Activated T-cell treated with anti-CD3 and anti-CD28 coated beads for 4 hours (primary cell): Measurements from ENCODE around the gene LRRC47.

Source experiments
- DNase-seq: peaks from one replicate; pipeline ENCODE4 v3.0.0-alpha.2; 2020

Gene LRRC47

DNA sequence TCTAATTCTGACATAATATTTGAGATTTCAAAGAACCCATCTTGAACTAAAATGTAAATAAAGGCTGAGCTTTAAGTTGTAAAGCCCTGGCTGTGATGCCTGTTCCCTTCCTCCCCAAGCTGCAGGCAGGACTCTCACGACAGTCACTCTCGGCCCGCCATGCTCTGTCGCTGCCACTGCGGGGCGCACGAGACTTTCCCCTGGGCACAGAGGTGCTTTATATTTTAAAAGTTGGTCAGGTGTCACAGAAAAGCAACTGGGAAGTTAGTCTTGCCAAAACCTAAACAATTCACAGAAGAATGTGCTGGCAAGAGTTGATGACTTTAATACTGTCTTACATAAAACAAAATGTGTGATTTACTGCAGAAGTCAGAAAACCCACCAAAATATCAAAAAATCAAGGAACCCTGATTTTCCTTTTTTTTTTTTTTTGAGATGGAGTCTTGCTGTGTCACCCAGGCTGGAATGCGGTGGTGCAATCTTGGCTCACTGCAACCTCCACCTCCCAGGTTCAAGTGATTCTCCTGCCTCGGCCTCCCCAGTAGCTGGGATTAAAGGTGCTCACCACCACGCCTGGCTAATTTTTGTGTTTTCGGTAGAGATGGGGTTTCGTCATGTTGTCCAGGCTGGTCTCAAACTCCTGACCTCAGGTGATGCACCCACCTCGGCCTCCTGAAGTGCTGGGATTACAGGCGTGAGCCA, 10.7 kb downstream of the LRRC47 start:
- DNase-seq = no peak

DNA sequence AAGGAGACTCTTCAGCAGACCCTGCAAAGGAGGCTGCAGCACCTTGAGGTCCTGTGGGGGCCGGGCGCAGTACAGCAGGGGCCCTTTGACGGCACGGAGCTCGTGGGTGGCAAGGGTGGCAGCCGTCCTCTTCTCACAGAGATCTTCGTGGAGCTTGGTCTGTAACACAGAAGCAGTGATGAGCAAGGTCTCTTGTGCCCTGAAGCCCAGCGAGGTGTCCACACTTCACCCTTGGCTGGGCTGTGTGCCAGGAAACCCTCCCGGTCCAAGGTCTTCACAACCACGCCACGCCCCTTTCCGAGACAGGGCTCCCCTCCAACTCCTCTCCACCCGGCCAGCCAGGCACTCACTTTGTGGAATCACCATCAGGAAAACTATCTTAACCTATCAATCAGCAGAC, 11.3 kb downstream of the LRRC47 start:
- DNase-seq = no peak

DNA sequence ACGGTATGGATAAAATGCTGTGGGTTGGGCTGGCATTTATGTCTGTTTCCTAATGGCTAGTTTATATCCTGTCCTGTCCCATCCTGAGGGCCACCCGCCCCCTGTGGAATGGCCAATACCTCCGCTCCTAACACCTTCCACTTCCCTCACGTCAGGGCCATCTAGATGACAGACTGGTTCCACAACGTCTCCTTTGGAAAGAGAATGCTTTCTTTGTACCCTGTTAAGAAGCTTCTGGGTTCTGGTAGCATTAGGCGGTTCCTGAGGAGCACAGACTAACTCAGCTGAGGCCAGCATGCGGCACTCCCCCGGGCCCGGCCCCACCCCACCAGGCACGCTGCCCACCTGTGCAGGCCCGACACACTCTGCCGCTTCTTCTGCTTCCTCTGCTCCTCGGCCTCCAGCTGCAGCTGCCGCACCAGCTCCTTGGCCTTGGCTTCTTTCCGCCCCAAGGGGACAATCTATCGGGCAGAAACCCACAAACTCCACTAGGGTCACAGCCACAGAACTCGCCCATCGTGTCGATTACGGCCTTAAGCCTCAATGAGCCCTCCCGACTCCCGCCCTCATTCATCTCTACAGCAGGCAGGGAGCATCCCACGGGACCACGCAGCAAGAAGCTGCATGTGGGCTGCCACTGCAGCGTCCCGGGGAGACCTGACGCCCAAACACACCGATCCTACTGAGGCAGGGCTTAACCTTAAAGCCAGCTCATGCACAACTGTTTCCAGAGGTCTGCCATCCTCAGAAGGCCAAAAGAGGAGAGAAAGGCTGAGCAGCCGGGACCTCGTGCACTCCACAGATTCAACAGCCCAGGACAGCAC, 12.4 kb downstream of the LRRC47 start:
- no peak for DNase-seq

DNA sequence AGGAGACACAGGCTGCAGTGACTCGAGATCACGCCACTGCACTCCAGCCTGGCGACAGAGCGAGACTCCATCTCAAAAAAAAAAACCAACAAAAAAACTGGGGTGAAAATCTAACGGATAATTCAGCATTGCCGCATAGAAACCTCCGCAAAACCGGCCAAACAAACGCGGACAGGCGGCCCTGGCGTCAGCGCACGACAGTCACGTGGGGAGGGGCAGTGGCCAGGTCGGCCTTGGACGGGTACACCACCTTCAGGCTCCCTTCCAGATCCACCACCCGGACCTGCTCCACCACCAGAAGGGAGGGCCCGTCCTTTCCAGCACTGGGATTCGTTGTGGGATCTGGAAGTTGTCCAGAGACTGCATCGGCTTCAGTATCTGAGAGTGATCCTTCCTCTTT, 15.4 kb downstream of the LRRC47 start:
- no peak for DNase-seq

DNA sequence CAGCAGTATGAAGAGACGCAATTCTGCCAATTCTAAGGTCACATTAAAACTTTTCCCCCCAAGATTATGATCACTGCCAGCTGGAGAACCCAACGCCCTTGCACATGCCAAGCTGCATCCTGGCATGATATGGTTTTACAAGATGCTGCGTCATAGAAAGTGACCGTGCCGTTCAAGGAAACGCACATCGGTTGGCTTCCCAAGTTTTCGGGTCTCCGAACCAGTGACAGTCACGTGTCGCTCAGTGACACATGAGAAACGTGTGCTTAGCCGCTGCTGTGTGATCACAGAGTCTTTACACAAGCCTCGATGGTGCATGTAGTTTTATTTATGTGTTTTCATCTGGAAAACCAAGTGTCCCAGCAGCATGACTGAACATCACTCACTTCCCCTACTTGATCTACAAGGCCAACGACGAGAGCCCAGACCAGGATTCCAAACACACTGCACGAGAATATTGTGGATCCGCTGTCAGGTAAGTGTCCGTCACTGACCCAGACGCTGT, 16.3 kb downstream of the LRRC47 start:
- DNase-seq = no peak

DNA sequence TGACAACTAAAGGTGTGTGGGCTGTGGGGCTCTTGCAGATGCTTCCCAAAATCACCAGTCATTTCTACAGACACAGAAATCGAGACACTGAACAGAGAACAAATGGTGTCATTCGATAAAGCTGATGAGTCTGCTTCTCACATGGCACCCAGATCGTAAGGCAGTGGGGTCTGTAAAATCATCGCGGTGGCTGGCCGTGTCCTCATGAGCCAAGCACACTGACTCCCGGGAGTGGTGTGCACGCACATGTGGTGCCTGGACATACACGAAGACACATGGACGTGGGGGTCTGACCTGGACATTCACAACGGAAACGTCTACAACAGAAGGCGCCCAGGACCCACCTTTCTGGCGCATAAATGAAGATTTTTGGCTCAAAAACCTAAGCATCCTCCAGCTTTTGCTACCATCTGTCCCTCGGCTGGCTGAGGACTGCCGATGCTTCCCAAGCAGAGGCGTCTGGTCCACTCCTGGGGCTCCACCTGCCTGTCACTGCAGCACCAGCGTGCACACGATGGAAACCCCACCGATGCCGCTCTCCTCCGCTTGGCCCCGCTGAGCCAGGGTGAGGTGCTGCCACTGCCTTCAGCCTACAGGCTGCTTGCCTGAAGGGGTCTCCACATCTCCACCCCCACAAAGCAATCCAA, 16.9 kb downstream of the LRRC47 start:
- DNase-seq = no peak

DNA sequence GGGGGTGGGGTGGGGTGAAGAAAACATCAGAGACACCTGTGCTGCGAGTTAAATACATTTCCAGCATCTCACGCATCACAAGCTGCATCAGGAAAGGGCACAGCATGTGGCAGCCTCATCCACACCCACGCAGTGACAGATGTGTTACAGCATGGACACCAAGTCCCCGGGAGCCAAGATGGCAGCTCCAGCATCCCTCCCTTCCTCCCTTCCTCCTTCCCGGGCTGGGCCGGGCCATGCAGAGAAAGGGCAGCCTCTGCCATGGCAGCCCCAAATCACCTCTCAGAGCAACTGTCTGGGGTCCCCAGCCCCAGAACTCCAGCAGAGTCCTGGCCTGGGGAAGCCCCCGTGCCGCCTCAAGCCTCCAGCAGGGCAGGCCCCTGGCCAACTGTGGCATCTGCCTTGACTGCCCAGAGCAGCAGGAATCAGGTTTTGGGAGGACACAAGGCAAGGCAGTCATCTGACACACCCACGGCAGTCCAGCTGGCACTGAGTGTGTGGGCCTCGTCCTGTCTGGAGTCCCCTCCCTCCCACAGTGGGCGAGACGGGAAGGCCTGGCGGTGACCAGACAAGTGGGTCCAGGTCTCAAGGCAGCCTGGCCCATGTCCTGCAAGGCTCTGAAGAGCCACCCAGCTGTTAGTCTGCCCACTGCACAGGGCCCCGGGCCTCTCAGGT, 17.6 kb downstream of the LRRC47 start:
- DNase-seq = no peak

DNA sequence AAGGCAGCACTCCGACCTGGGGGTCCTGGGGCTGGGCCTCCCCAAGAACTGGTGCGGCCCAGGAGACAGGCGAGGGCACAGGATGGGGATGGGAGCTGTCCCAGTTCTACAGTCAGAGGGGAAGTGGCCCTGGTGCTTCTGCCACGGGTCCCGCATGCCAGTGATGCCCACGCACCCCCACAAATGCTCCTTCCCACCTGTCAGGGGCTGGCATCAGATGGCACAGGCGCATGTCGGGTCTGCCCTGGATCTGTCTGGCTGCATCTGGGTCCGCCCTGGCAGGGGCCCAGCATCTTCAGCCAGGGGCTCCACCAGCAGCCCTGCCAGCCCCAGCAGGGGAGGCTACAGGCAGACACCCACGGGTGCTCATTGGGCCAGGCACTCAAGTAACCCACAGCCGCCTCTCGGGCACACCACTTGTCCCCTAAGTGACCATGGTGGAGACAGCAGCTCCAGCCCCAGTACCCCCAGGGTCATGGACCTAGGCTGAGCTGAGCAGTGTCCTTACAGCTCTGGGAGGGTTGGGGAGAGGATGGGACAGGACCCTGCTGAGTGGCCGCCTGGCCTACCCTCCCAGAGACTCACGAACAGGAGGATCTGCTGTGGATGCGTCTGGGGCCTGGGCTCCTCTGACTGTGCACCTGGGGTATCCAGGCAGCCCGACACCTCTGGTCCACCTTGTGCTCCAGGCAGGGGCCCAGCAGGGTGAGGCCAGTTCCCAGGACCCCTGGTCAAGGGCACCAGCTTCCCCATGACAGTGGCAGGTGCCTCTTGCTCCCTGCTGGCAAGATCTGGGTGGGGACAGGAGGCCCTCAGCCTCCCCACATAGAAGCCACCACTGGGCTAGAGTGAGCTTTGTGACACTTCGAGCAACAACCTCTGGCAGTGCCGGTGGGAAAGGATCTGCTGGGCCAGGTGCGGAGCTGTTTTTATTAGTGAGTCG, 18.4 kb downstream of the LRRC47 start:
- no peak for DNase-seq

DNA sequence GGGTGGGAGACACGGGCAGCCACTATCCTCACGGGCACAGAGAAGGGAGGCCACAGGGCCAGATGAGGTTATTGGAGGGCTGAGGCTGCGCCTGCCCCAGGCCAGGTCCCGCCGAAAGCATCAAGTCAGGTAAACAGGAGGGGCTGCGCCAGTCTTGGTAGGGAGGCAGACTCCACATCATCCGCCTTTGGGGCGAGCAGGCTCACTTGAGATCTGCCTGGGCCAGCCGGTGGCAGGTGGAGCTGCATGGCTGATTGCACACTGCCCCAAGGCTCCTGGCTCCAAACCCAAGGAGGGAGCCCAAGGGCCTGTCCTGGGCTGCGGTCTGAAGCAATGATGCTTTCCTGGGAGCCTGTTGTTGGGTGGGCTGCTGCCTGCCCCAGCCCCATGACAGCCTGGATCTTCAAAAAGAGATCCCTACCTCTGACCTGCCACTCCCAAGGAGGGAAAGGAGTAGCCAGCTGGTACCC, 19.2 kb downstream of the LRRC47 start:
- DNase-seq = no peak

DNA sequence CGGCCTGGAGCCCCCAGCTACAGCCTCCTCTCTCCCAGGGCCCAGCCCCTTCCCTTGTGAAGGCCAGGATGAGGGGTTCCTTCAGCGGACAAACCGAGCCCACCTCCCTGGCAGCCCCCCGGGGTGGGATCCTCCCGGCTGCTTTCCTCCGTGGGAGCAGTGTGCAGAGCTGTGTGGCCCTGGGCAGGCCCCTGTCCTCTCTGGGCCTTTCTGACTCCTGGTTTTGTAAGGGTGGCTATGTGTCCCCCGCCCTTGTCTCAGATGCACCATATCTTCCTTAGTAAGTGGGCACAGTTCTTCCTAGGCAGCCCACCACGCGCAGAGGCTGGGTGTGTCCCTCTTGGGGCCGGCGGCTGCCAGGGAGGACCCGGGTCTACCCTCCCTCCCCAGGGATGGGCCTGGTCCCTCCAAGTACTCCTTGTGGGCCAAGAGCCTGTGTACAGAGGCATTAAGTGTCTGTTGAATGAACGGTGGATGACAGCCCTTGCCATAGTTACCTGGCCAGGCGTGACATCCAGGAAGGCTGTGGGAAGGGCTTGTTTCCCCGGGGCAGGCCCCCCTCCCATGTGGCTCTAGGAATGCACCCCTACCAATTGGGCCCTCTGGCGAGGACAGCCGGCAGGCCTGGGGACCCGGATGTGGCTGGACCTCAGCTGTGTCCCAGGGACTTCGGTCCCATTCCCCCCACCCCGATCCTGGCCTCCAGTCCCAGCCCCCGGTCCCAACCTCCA, 19.9 kb downstream of the LRRC47 start:
- no peak for DNase-seq

DNA sequence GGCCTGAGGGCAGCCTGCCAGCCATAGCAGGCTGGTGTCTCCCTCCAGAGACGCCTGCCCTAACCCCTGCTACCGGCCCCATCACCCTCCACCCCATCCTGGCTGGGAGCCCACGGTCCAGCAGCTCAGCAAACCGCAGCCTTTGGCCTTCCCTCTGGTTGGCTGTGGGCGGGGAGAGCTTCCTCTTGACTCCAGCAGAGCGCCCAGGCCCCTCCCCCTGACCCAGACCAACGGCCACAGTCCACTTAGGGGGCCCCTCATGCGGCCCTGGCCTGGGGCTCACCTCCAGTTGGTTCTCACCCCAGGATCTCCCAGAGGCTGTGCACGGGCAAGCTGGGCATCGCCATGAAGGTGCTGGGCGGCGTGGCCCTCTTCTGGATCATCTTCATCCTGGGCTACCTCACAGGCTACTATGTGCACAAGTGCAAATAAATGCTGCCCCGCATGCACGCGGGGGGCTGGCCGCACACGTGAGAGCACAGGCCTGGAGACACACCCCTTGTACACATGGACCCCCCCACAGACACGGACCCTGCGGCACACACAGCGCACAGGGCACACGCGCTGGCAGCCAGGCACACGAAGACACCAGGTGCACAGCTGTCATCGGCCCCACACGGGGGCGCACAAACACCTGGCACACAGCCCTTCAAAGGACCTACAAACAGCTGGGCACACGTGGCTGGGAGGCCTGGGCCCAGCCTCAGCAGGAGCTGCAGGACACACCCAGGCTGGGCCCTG, 20.6 kb downstream of the LRRC47 start:
- peak; percentile 30 for DNase-seq

DNA sequence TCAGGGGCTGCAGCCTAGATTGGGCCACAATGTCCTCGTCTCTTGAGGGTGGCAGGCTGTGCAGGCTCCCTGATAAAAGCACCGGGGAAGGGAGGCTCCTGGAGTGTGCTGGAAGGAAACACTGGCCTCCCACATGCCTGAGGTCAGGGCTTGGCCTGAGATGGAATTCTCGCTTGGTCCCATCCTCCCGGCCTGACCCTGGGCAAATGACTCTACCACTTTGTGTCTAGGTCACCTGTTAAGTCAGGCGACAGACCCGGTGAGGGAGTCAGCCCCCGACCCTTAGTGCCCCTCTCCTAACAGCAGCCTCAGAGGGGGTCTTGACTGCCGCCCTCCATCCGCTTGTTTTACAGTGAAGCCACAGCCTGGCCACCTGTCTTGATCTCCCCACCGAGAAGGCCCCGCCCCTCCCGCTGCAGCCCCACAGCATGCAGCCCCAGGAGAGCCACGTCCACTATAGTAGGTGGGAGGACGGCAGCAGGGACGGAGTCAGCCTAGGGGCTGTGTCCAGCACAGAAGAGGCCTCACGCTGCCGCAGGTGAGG, 21.3 kb downstream of the LRRC47 start:
- DNase-seq = no peak

DNA sequence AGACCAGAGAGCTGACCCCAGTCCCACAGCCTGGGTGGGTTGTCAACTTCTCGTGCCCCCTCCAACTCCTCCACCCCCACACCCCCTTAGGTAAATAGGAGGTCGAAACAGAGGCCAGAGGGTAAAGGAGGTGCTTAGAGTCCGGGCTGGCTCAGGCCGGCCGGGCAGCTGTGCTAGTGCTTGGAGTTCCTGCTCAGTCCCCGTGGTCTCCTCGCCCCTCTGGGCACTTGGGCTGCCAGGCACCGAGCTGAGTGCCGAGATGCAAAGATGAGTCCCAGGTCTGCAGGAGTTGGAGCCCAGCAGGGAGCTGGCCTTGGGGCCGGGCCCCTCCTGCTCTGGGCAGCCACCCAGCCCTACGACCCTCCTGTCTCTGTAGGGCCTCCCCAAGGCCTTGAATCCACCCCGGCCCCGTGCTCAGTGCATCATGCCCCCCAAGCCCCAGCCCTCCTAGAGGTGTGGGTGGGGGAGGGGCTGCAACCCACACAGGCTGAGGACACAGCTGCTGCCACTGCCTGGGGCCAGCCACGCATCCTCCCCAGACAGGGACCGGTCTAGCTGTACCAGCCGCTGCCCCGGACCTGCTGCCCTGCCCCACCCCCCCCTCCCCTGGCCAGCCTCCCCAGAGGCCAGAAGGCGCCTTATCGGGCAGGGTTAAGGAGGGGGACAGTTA, 21.9 kb downstream of the LRRC47 start:
- no peak for DNase-seq

DNA sequence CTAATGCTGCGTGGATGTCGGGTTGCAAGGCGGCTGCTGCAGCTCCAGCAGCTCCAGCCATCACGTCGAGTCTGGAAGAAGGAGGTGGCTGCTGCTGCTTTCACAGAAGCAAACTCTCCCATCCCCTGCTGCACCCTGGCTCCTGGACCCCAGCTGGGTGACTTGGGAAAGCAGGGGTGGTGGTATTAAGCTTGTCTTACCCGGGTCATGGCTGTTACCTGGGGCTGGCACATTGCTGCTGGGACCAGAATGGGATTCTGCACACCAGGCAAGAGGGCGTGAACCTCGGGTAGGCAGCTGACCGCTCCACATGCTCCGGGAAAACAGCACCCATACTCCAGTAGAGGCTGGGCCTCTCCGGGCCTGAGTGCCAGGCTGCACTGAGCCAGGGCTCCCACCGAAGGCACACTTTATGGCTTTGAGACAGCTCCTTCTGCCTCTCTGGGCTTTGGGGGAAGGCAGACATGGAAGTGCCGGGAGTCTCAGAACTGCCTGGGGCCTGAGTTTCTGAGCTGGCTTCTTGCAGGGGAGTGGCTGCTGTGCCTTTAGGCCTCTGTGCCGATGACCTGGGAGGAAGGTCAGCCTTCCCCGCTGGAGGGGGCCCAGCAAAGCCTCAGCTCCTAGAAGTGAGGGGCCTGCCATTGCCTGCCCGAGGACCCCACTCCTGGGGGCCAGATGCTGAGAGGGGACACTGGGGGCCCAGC, 22.6 kb downstream of the LRRC47 start:
- DNase-seq = no peak

DNA sequence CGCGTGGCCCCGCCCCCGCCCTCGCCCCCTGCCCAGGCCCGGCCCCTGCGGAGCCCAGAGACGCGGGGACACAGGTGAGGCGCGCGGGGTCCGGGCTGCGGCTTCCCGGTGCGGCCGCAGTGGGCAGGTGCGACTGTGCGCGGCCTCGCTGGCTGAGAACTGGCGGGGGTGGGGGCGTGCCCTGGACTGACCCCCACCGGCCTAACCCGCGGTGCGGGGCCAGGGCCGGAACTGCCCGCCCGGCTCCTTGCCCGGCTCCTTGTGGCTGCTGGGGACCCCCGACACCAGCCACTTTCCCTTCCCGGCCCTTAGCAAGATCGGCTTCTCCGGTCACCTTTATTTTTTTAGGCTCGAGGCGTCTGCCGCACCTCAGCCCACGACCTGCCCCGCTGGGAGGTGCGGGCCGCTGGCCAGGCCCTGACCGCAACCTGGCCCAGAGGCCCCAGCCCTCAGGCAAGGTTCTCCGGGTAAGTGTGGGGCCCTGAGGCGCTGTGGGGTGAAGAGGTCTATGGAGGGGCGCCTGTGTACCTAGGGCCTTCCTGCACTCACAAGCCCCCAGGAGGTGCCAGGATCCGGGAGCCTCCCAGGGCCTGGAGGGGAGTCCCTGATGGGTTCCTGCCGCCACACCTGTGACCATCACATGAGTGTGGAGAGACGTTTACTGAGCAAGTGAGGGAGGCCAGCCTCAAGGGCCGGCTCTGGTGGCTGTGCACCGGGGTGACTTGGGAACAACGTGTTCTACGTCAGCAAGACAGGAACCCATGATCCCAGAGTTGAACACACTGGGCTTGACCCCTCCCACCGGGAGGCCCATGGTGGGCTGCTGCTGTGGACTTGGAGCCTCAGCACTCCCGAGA, 23.4 kb downstream of the LRRC47 start, which contains the start of gene SMIM1:
TSS of gene SMIM1 (plus strand) at position 35 of the 857 bp plus-strand sequence. CDS start 2,625 bp downstream, outside the sequence.
- no peak for DNase-seq

DNA sequence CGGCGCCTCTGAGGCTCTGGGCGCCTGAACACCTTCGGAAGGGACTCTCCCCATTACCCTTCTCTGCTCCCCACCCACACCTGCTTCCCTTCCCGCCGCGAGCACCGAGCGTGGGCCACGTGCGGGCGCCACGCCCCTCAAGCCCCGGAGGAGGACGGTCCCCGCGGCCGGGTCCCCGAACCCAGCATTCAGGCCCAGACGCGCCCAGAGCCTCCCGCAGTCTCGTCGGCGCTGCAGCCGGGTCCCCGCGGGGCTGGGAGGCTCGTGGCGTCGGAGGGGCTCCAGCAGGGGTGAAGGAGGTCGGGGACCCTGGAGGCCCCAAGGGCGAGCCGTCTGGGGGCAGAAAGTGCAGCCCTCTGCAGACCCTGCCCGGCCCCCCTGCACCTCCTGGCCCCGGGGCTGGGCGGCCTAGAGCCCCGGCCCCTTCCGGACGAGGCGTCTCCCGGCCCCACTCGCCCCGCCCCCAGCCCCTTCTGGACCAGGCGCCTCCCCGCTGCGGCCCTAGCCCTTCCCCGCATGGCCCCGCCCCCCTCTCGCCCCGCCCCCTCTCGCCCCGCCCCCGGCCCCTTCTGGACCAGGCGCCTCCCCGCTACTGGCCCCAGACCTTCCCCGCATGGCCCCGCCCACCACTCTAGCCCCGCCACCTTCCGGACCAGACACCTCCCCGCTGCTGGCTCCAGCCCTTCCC, 24.1 kb downstream of the LRRC47 start:
- peak; percentile 58 for DNase-seq
